ENCODE data around the gene YPEL2.
A peak's percentile ranks its signal among the peaks of the same experiment; 100 is the strongest.

YPEL2 gene

GRCh38 chr17:59372138-59372751 is 40.8 kb downstream of the YPEL2 start:
- H3K4me3 ChIP-seq (ENCODE audit: low read length), result peak overlapping the region; percentile 16; the same call in 1 of the 2 replicates
- TF ChIP-seq ZNF274 (IDR thresholded peaks at IDR 0.05; ENCODE audit: low read depth, low read length), result no peak

GRCh38 chr17:59373882-59374495 is 42.5 kb downstream of the YPEL2 start:
- no peak overlapping the region for H3K4me3 ChIP-seq (ENCODE audit: low read length)
- no peak for TF ChIP-seq ZNF274 (IDR thresholded peaks at IDR 0.05; ENCODE audit: low read depth, low read length)

- TF ChIP-seq ZNF274 (IDR thresholded peaks at IDR 0.05; ENCODE audit: low read depth, low read length), result no peak
- no peak overlapping the region for H3K4me3 ChIP-seq (ENCODE audit: low read length)
Observed at GRCh38 chr17:59374612-59375011, 43.2 kb downstream of the YPEL2 start.

GRCh38 chr17:59375857-59376256 is 44.4 kb downstream of the YPEL2 start:
- peak overlapping the region; percentile 8; the same call in 1 of the 2 replicates for H3K4me3 ChIP-seq (ENCODE audit: low read length)
- TF ChIP-seq ZNF274 (IDR thresholded peaks at IDR 0.05; ENCODE audit: low read depth, low read length), result no peak

- no peak overlapping the region for H3K4me3 ChIP-seq (ENCODE audit: low read length)
- no peak for TF ChIP-seq ZNF274 (IDR thresholded peaks at IDR 0.05; ENCODE audit: low read depth, low read length)
Observed at GRCh38 chr17:59376506-59376905, 45.1 kb downstream of the YPEL2 start.

GRCh38 chr17:59377410-59377809 is 46.0 kb downstream of the YPEL2 start:
- no peak overlapping the region for H3K4me3 ChIP-seq (ENCODE audit: low read length)
- no peak for TF ChIP-seq ZNF274 (IDR thresholded peaks at IDR 0.05; ENCODE audit: low read depth, low read length)

GRCh38 chr17:59378675-59379074 is 47.2 kb downstream of the YPEL2 start:
- no peak overlapping the region for H3K4me3 ChIP-seq (ENCODE audit: low read length)
- no peak for TF ChIP-seq ZNF274 (IDR thresholded peaks at IDR 0.05; ENCODE audit: low read depth, low read length)

GRCh38 chr17:59380474-59380873 is 49.0 kb downstream of the YPEL2 start:
- H3K4me3 ChIP-seq (ENCODE audit: low read length), result no peak overlapping the region
- TF ChIP-seq ZNF274 (IDR thresholded peaks at IDR 0.05; ENCODE audit: low read depth, low read length), result no peak

- no peak for TF ChIP-seq ZNF274 (IDR thresholded peaks at IDR 0.05; ENCODE audit: low read depth, low read length)
- H3K4me3 ChIP-seq (ENCODE audit: low read length), result no peak overlapping the region
Observed at GRCh38 chr17:59381716-59382570, 50.5 kb downstream of the YPEL2 start.

- no peak overlapping the region for H3K4me3 ChIP-seq (ENCODE audit: low read length)
- TF ChIP-seq ZNF274 (IDR thresholded peaks at IDR 0.05; ENCODE audit: low read depth, low read length), result no peak
Observed at GRCh38 chr17:59383893-59384292, 52.4 kb downstream of the YPEL2 start.

- H3K4me3 ChIP-seq (ENCODE audit: low read length), result no peak overlapping the region
- TF ChIP-seq ZNF274 (IDR thresholded peaks at IDR 0.05; ENCODE audit: low read depth, low read length), result no peak
Observed at GRCh38 chr17:59387351-59388068, 56.1 kb downstream of the YPEL2 start.

- TF ChIP-seq ZNF274 (IDR thresholded peaks at IDR 0.05; ENCODE audit: low read depth, low read length), result no peak
- no peak overlapping the region for H3K4me3 ChIP-seq (ENCODE audit: low read length)
Observed at GRCh38 chr17:59388069-59388556, 56.7 kb downstream of the YPEL2 start.

- TF ChIP-seq ZNF274 (IDR thresholded peaks at IDR 0.05; ENCODE audit: low read depth, low read length), result no peak
- no peak overlapping the region for H3K4me3 ChIP-seq (ENCODE audit: low read length)
Observed at GRCh38 chr17:59389066-59389465, 57.6 kb downstream of the YPEL2 start.

- no peak for TF ChIP-seq ZNF274 (IDR thresholded peaks at IDR 0.05; ENCODE audit: low read depth, low read length)
Observed at GRCh38 chr17:59391021-59391420, 59.6 kb downstream of the YPEL2 start.

More at GRCh38 chr17:59391021-59391420, 59.6 kb downstream of the YPEL2 start:
- no peak overlapping the region for H3K4me3 ChIP-seq (ENCODE audit: low read length)

Data from GM08714 (cell line).